HG03521 (cell line): ENCODE results near the gene LGMN.
"Not testable (repeated sequence)": the region's sequence is repeated elsewhere in the genome, so short reads cannot be mapped to it uniquely, and the experiment has no call there.

Source experiments
- ATAC-seq: cut with Tn5 transposase; IDR thresholded peaks from one replicate; pipeline ENCODE4 v1.9.1; 2021; ENCODE audit warnings: mild to moderate bottlenecking, moderate library complexity; ENCODE audit not compliant: unreplicated experiment

Gene LGMN

DNA sequence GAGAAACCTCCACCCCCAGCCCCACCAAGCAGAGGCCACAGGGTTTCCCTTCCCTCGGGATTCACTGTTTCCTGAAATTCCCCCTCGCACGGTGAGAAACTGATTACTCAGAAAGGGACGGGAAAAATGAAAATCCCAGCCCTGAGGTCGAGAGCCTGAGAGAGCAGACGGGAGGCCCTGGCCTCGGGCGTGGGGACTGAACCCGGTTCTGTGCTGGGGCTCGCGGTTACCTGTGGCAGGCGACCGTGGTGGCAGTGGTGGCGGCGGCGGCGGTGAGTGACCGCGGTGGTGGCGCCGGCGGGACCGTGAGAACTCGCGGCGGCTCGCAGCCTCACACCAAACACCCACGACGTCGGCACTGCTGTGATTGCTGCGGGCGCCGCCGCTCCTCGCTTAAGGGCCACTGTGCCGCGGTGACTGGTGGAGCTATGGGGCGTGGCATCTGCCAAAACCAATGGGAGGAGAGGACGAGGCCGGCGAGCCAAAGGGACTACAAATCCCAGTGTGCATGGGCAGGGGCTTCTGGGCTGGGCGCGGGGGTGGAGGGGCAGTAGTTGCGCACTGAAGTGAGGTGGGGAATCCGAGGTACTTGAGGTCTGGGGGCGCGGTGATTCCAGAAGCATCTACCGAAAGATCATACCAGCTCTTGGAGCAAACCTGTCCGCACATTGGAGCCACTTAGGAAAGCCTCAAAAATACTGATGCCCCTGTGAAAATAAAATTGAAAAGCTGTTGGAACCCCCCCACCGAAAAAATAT is at the start of gene LGMN:
LGMN (minus strand) TSS at position 369 of the 758 bp plus-strand sequence. CDS start 15,841 bp downstream, outside the sequence.
- peak; percentile 66 for ATAC-seq

DNA sequence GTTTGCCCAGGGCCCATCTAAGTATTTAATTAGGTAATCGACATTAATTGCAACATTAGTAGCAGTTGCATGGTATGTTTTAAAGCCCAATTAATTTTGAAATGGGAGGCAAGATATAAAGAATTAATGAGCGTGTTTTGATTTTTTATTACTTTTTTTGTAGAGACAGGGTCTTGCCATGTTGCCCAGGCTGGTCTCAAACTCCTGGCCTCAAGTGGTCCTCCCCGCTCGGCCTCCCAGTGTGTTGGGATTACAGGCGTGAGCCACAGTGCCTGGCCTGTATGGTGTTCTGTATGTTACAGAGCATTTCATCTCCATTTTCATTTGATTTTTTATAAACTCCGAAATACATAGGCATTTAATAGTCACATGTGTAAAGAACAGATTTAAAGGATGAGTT is 46.5 kb upstream of the LGMN start:
- ATAC-seq: no peak

DNA sequence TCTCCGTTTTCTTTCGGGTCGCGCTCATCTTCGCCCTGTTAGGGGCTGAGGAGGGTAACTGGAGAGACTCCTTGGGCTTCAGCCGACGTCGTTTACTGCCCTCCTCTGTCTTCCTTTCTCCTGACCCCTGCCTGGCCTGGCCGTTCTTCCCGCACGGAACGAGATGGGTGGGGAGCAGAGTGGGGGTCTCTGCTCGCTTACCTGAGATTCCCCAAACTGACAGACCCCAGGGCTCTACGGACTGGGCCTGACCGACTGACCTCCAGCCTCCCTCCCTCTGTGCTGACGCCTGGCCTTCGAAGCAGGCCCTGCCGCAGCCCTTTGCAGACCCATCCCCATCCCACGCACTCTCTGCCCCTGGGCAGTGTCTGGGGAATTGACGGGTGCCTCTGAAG is 46.1 kb upstream of the LGMN start:
- ATAC-seq: no peak

DNA sequence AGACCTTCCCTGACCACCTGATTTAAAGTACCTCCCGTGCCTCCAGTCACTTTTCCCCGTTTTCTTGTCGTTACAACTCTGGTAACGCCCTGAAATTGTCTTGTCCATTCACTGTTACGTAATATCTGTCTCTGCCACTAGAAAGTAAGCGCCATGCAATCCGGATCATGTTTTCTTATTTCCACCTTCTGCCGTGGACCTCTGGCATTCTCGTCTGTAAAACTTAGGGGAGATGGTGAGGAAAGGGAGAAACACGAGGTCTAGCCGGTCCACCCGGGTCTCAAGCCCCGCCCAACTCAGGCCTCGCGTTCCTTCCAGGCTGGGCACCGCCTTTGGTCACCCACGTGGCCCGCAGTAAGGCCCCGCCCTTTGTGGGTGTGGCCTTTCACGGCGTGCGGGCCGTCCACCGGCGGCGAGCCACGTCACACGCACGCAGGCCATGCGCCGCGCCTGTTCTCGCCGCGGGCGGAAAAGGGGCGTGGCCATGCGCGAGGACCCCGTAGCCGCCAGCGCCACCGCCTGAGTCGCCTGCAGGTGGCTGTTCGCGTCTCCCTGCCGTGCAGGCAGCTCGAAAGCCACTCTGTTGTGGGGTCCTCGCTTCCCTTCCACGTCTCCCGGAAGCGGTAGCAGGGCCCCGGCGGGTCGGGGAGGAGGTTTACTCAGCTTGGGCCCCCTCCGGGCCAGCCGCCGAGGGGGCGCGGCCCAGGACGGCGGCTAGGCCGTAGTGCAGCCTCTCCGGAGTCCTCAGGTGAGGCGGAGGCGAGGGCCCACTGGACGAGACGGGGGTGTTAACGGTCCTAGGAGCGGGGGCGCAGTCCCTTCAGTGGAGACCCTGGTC is 45.5 kb upstream of the LGMN start, which contains the start of gene GOLGA5:
GOLGA5 (plus strand) TSS at position 597 of the 838 bp plus-strand sequence. CDS start 3,133 bp downstream, outside the sequence.
- peak; percentile 97 for ATAC-seq

DNA sequence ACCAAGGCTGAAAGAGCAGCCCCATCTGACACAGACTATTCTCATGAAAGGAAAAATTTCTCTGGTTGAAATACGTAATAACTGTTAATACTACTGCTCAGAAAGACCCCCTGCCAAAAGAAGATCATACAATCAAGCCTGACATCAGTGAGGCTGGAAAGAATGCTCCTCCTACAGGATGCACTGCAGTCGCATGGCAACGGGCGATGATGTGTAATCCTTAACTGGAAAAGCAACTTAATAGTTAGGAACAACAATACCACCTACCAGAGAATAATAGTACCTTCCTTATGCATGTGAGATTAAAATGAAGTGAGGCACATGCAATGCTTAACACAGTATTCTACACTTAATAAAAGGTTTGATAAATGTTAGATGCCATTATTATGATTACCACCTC is 44.5 kb upstream of the LGMN start:
- no peak for ATAC-seq

DNA sequence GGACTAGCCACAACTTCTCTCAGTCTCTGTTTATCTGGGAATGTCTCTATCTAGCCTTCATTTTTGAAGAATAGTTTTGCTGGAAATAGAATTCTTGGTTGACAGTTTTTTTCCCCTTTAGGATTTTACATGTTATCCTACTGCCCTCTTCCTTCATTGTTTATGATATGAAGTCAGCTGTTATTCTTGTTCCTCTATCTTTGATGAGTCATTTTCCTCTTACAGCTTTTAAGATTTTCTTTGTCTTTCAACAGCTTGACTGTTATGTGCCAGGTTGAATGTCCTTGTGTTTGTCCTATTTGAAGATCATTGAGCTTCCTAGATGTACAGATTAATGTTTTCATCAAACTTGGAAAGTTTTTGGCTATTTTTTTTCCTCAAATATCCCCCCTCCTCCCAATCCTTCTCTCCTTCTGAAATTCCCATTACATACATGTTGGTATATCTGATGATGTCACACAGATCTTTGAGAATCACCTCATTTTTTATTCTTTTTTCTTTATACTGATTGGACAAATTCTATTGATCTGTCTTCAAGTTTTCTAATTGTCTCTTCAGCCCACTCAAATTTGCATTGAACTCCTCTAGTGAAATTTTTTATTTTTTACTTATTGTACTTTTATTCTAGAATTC is 41.1 kb upstream of the LGMN start:
- ATAC-seq: no peak

- ATAC-seq: no peak
These were observed 39.1 kb upstream of the LGMN start for GRCh38 chr14:92787554-92787953.

DNA sequence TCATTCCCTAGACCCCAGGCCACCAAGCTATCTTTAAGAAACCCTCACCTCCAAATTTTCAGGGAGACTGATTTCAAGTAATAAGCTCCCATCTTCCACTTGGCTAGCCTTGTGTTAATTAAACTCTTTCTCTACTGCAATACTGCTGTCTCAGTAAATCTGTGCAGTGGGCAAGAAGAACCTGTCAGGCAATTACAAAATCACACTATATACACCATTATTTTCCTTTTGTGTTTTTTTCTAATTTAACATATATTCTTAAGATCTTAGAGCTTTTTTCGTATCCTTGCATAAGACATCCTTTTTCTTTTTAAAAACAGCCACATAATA is 38.0 kb upstream of the LGMN start:
- ATAC-seq: no peak

GRCh38 chr14:92785667-92786426 is 37.4 kb upstream of the LGMN start:
- no peak for ATAC-seq

DNA sequence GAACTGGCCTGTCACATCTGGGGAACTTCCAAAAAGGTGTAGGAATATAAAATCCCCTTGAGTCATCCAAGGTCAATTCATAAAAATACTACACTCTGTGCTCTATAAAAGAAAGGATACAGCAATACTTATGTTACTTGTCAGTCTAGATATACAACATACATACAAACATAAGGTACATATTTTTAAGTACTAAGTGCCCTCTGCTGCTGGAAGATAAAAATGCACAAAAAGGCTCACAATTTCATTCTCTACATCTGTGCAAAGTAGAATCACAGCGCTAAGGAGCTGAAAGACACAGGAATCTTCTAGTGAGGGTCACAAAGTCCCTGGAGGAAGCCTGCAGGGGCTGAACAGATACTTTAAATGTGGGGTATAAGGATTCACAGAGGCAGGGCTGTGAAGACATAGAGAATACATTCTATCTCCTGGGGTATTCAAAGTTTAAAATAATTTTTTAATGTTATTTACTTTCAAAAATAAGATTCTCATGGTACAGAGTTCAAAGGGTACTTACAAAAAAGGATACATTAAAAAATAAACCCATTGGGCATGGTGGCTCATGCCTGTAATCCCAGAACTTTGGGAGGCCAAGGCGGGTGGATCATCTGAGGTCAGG is 35.5 kb upstream of the LGMN start:
- no peak for ATAC-seq

DNA sequence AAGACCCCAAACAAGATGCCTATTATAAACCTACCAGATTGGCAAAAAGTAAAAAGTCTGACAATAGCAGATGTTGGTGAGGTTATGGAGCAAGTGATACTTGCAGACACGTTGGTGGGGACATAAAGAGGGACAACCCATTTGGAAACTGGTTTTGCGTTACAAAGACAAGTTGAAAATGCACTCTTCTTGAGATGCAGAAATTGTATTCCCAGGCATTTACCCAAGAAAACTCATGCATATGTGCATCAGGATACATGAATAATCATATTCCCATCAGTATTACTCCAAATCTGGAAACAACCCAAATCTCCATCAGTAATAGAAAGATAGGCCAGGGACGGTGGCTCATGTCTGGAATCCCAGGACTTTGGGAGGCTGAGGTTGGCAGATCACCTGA is 32.9 kb upstream of the LGMN start:
- no peak for ATAC-seq

- ATAC-seq: no peak
These were observed 32.2 kb upstream of the LGMN start for GRCh38 chr14:92780444-92781232.

- not testable (repeated sequence) for ATAC-seq
These were observed 30.6 kb upstream of the LGMN start for GRCh38 chr14:92778868-92779565.

- ATAC-seq: peak; percentile 92
These were observed 26.9 kb upstream of the LGMN start for GRCh38 chr14:92775292-92775691.

DNA sequence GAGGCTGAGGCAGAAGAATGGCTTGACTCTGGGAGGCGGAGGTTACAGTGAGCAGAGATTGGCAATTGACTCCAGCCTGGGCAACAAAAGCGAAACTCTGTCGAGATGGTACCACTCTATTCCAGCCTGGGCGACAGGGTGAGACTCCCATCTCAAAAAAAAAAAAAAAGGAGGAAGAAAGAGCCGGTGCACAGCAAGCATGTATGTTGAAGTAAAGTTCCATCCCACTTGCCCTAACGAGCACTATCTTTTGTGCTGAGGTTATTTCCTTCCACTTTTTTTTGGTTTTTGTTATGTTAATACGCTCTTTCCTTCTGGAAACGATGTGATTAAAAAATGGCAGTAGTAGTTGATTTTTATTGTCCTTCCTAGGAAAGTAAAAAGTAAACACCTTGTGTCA is 26.1 kb upstream of the LGMN start:
- no peak for ATAC-seq

DNA sequence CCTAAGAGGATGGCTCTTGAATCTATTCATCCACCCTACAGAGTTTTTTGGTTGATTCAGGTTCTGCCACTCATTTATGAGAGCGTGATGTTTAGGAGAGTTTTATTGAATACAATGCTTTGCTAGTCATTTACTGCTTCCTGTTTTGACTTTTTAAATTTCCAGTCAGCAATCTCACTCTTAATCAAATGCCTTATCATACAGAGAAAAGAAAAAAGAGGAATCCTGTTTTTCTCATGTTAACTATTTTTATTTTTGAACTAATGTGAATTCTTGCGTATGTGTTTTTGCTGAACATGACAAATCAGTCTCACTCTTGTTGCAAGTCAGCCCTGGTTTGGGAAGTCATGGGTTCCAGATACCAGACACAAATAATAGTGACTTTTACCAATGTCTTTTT is 22.1 kb upstream of the LGMN start:
- no peak for ATAC-seq

- peak; percentile 11 for ATAC-seq
These were observed 20.4 kb upstream of the LGMN start for GRCh38 chr14:92768795-92769194.

DNA sequence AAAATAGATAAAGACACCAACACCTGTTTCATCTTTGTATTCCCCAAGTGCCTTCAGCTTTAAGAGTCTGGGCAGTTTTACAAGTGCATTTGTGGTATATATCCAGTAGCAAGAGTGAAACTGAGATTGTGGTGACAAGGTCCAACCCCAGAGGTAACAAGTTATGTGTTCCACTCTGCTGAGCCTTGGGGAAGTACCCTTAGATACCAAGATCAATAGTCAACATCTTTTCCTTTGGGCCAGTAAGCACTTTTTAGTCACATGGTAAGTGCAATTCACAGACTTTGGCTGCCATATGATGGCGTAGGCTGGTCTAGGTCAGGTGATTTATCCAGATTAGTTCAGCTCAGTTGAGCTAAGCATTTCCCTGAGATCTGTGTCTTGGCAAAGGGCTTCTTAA is 19.8 kb upstream of the LGMN start:
- ATAC-seq: peak; percentile 89
